Activated naive CD4-positive, alpha-beta T cell treated with anti-CD3 and anti-CD28 coated beads, Interleukin-2, amount 50 U/mL, for 24 hours (primary cell): ENCODE measurements around the gene PCDHGB1.
"Not testable (repeated sequence)": the region's sequence is repeated elsewhere in the genome, so short reads cannot be mapped to it uniquely, and the experiment has no call there.

Source experiments
- H3K27ac Mint-ChIP-seq: one replicate; pipeline ENCODE4 v1.8.0; 2021; ENCODE audit warnings: mild to moderate bottlenecking, mixed read lengths
- H3K27me3 Mint-ChIP-seq: one replicate; pipeline ENCODE4 v1.8.0; 2021; ENCODE audit warnings: mixed read lengths
- H3K36me3 Mint-ChIP-seq: one replicate; pipeline ENCODE4 v1.8.0; 2021; ENCODE audit warnings: mixed read lengths
- H3K4me1 Mint-ChIP-seq: one replicate; pipeline ENCODE4 v1.8.0; 2021; ENCODE audit warnings: mixed read lengths
- H3K4me3 Mint-ChIP-seq: one replicate; pipeline ENCODE4 v1.8.0; 2021; ENCODE audit warnings: mild to moderate bottlenecking, mixed read lengths
- H3K9me3 Mint-ChIP-seq: one replicate; pipeline ENCODE4 v1.8.0; 2021; ENCODE audit warnings: mixed read lengths

Gene PCDHGB1

GRCh38 chr5:141366016-141366896, 16.4 kb downstream of the PCDHGB1 start:
- Mint-ChIP-seq H3K36me3 (peaks cover 26% of the 10 kb centered on the region), H3K27ac (no peak overlapping the region), H3K4me1 (peaks cover 5% of the 10 kb centered on the region), H3K4me3 (no peak overlapping the region), H3K9me3 (peaks cover 26% of the 10 kb centered on the region), H3K27me3 (peaks cover 71% of the 10 kb centered on the region)

GRCh38 chr5:141369994-141370848, 20.3 kb downstream of the PCDHGB1 start, which contains the start of gene PCDHGB3:
Gene PCDHGB3, plus strand, starts transcription at chr5:141370242. Its CDS starts 153 bp downstream, at chr5:141370395.
- Mint-ChIP-seq H3K9me3 (peaks cover 10% of the 10 kb centered on the region), H3K4me3 (peak within 1 kb of the TSS; percentile 75), H3K36me3 (peaks cover 16% of the 10 kb centered on the region), H3K27me3 (peaks cover 63% of the 10 kb centered on the region), H3K4me1 (peaks cover 5% of the 10 kb centered on the region), H3K27ac (no peak within 1 kb of the TSS)

- Mint-ChIP-seq H3K4me1 (peaks cover 5% of the 10 kb centered on the region), H3K9me3 (peaks cover 10% of the 10 kb centered on the region), H3K36me3 (peaks cover 15% of the 10 kb centered on the region), H3K4me3 (no peak overlapping the region), H3K27ac (no peak overlapping the region), H3K27me3 (peaks cover 61% of the 10 kb centered on the region)
Measured at GRCh38 chr5:141371572-141372475, 21.9 kb downstream of the PCDHGB1 start.

GRCh38 chr5:141373673-141374317, 23.9 kb downstream of the PCDHGB1 start, which contains the start of gene PCDHGA6:
Gene PCDHGA6, plus strand, starts transcription at chr5:141373891. Its CDS starts 193 bp downstream, at chr5:141374084.
- Mint-ChIP-seq H3K27me3 (peaks cover 54% of the 10 kb centered on the region), H3K4me3 (no peak within 1 kb of the TSS)

GRCh38 chr5:141374627-141375026, 24.7 kb downstream of the PCDHGB1 start:
- peaks cover 51% of the 10 kb centered on the region for H3K27me3 Mint-ChIP-seq
- no peak overlapping the region for H3K27ac Mint-ChIP-seq
- H3K9me3 Mint-ChIP-seq, result peaks cover 13% of the 10 kb centered on the region
- peaks cover 5% of the 10 kb centered on the region for H3K4me1 Mint-ChIP-seq
- H3K4me3 Mint-ChIP-seq, result no peak overlapping the region
- peaks cover 16% of the 10 kb centered on the region for H3K36me3 Mint-ChIP-seq

More at GRCh38 chr5:141373673-141374317, 23.9 kb downstream of the PCDHGB1 start, which contains the start of gene PCDHGA6:
- Mint-ChIP-seq H3K4me1 (peaks cover 5% of the 10 kb centered on the region), H3K36me3 (peaks cover 16% of the 10 kb centered on the region), H3K27ac (no peak within 1 kb of the TSS), H3K9me3 (peaks cover 13% of the 10 kb centered on the region)

- not testable (repeated sequence) for H3K4me3 Mint-ChIP-seq, H3K4me1 Mint-ChIP-seq, H3K27ac Mint-ChIP-seq
- Mint-ChIP-seq H3K27me3 (peaks cover 50% of the 10 kb centered on the region), H3K9me3 (peaks cover 13% of the 10 kb centered on the region), H3K36me3 (peaks cover 14% of the 10 kb centered on the region)
Measured at GRCh38 chr5:141375444-141376155, 25.7 kb downstream of the PCDHGB1 start.

- H3K36me3 Mint-ChIP-seq, result peaks cover 18% of the 10 kb centered on the region
- H3K27me3 Mint-ChIP-seq, result peaks cover 59% of the 10 kb centered on the region
Measured at GRCh38 chr5:141382469-141383294, 32.8 kb downstream of the PCDHGB1 start, which contains the start of gene PCDHGA7. Gene PCDHGA7, plus strand, starts transcription at chr5:141382742. Its CDS starts 158 bp downstream, at chr5:141382900.

GRCh38 chr5:141383345-141383744, 33.4 kb downstream of the PCDHGB1 start:
- H3K27ac Mint-ChIP-seq, result no peak overlapping the region
- peaks cover 22% of the 10 kb centered on the region for H3K9me3 Mint-ChIP-seq
- H3K36me3 Mint-ChIP-seq, result peaks cover 19% of the 10 kb centered on the region
- H3K4me1 Mint-ChIP-seq, result peaks cover under 1% of the 10 kb centered on the region
- H3K4me3 Mint-ChIP-seq, result peak overlapping the region; percentile 70
- H3K27me3 Mint-ChIP-seq, result peaks cover 61% of the 10 kb centered on the region

More at GRCh38 chr5:141382469-141383294, 32.8 kb downstream of the PCDHGB1 start, which contains the start of gene PCDHGA7:
- Mint-ChIP-seq H3K4me3 (peak within 1 kb of the TSS; percentile 70), H3K9me3 (peaks cover 21% of the 10 kb centered on the region), H3K4me1 (no peaks in the 10 kb centered on the region), H3K27ac (no peak within 1 kb of the TSS)

GRCh38 chr5:141384471-141385267, 34.8 kb downstream of the PCDHGB1 start:
- no peak overlapping the region for H3K27ac Mint-ChIP-seq
- H3K9me3 Mint-ChIP-seq, result peaks cover 31% of the 10 kb centered on the region
- peaks cover 63% of the 10 kb centered on the region for H3K27me3 Mint-ChIP-seq
- peaks cover 3% of the 10 kb centered on the region for H3K4me1 Mint-ChIP-seq
- H3K4me3 Mint-ChIP-seq, result no peak overlapping the region
- H3K36me3 Mint-ChIP-seq, result peaks cover 23% of the 10 kb centered on the region

GRCh38 chr5:141387557-141388311, 37.8 kb downstream of the PCDHGB1 start, which contains the start of gene PCDHGB4:
Gene PCDHGB4, plus strand, starts transcription at chr5:141387698. Its CDS starts 187 bp downstream, at chr5:141387885.
- Mint-ChIP-seq H3K36me3 (peaks cover 27% of the 10 kb centered on the region), H3K9me3 (peaks cover 40% of the 10 kb centered on the region), H3K27me3 (peaks cover 63% of the 10 kb centered on the region), H3K4me3 (peak within 1 kb of the TSS; percentile 11)
- H3K27ac Mint-ChIP-seq, H3K4me1 Mint-ChIP-seq: not testable (repeated sequence)

GRCh38 chr5:141388661-141389060, 38.8 kb downstream of the PCDHGB1 start:
- H3K4me1 Mint-ChIP-seq, result peaks cover 3% of the 10 kb centered on the region
- peaks cover 40% of the 10 kb centered on the region for H3K9me3 Mint-ChIP-seq
- no peak overlapping the region for H3K4me3 Mint-ChIP-seq
- no peak overlapping the region for H3K27ac Mint-ChIP-seq
- peaks cover 29% of the 10 kb centered on the region for H3K36me3 Mint-ChIP-seq
- H3K27me3 Mint-ChIP-seq, result peaks cover 64% of the 10 kb centered on the region
